Stimulated activated CD4-positive, alpha-beta T cell treated with anti-CD3 and anti-CD28 coated beads, TNF-alpha, amount 100 ng/mL, for 4 hours (primary cell): ENCODE measurements around the gene LRP1.

ENCODE experiments used
- DNase-seq, 3 experiments: peaks; one replicate each; pipeline ENCODE4 v3.0.0-alpha.2; 2020; ENCODE audit warnings: low read depth in 3 of 3

LRP1 gene

GRCh38 chr12:57223191-57224165 lies 95.2 kb downstream of the LRP1 start:
- no peak for DNase-seq

- no peak for DNase-seq
Measured at GRCh38 chr12:57224278-57224972, 96.1 kb downstream of the LRP1 start.

GRCh38 chr12:57224973-57225679 lies 96.8 kb downstream of the LRP1 start:
- DNase-seq = peak in 1 of 3 experiments; percentile 34

GRCh38 chr12:57225680-57226210 lies 97.5 kb downstream of the LRP1 start:
- no peak for DNase-seq

- DNase-seq = no peak
Measured at GRCh38 chr12:57226588-57227314, 98.5 kb downstream of the LRP1 start.

- DNase-seq = no peak
Measured at GRCh38 chr12:57227315-57228115, 99.2 kb downstream of the LRP1 start.

- DNase-seq = no peak
Measured at GRCh38 chr12:57229046-57229633, 100.9 kb downstream of the LRP1 start.

- peak; percentile 79 to 94 (median 86) for DNase-seq
Measured at GRCh38 chr12:57229634-57230380, 101.5 kb downstream of the LRP1 start, which contains the start of gene SHMT2. Gene SHMT2 (plus strand): TSS chr12:57229711. CDS start chr12:57229779, 68 bp downstream.

- no peak for DNase-seq
Measured at GRCh38 chr12:57230381-57231155, 102.3 kb downstream of the LRP1 start.

GRCh38 chr12:57231276-57232021 lies 103.2 kb downstream of the LRP1 start:
- no peak for DNase-seq

GRCh38 chr12:57232156-57232756 lies 104.0 kb downstream of the LRP1 start:
- DNase-seq = no peak

- no peak for DNase-seq
Measured at GRCh38 chr12:57233357-57234232, 105.3 kb downstream of the LRP1 start.

GRCh38 chr12:57234233-57234570 lies 105.9 kb downstream of the LRP1 start:
- no peak for DNase-seq

GRCh38 chr12:57234571-57235016 lies 106.3 kb downstream of the LRP1 start:
- DNase-seq = no peak

GRCh38 chr12:57235017-57235727 lies 106.9 kb downstream of the LRP1 start:
- no peak for DNase-seq

GRCh38 chr12:57235728-57236131 lies 107.4 kb downstream of the LRP1 start:
- DNase-seq = no peak
